ENCODE results near the gene TSPAN10. TPM values are rescaled to one million over a fixed set of nuclear protein-coding genes. Genes with fewer than 3 reads are reported as not detected.

The TSPAN10 gene
- total and polyA plus RNA-seq, 5 donors = 0.24 to 0.31 (median 0.27) TPM; not detected in 2

DNA sequence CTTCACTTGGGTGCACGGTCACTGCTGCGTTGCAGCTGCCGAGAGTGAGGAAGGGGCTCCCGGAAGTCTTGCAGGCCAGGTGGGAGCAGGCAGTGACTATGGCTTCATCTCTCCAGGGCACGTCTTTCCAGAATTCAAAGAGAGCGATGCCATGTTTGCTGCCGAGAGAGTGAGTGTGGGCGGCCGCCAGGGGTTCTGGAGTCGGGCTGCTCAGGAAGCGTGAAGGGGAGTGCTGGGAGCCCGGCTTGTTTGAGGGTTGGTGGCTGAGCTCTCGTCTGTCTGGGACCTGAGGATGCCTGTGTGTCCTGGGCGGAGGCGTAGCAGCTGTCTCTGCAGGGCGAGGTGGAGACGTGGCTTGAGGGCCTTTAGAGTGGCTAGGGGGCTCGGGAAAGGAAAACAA, 53.1 kb downstream of the TSPAN10 start:
- ATAC-seq (no peak), DNase-seq (no peak)
- no peak overlapping the region for H3K4me3 ChIP-seq (ENCODE audit: low read length)
- 85% methylated on average over 18 of the region's 18 CpGs for WGBS
- H3K9me3 ChIP-seq (ENCODE audit: control insufficient read depth, low read length) = no peaks in the 10 kb centered on the region
- H3K27me3 ChIP-seq (ENCODE audit: control insufficient read depth, insufficient read depth) = no peaks in the 10 kb centered on the region
- peaks cover 3% of the 10 kb centered on the region for H3K4me1 ChIP-seq (ENCODE audit: control insufficient read depth, insufficient read depth, low read length)
- intact Hi-C loops (cut with DNase I) = no loop called here
- no peak overlapping the region for H3K27ac ChIP-seq (ENCODE audit: low read length)

DNA sequence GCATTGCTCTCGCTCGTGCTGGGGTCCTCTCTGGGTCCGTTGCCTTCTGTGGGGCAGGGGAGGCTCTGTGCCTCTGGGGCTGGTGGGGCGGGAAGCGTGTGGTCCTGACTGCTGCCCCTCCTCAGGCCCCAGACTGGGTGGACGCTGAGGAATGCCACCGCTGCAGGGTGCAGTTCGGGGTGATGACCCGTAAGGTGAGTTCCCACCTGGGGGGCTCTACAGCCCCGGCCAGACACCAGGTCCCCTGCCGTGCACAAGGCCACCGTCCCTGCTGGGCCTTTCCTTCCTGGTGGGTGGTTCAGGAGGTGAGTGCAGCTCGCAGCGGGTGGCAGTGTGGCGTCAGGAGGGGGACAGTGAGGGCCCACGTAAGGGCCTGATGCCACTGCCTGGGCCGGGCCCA, 53.6 kb downstream of the TSPAN10 start:
- DNase-seq (no peak), ATAC-seq (no peak)
- no peaks in the 10 kb centered on the region for H3K9me3 ChIP-seq (ENCODE audit: control insufficient read depth, low read length)
- intact Hi-C loops (cut with DNase I) = no loop called here
- no peaks in the 10 kb centered on the region for H3K4me1 ChIP-seq (ENCODE audit: control insufficient read depth, insufficient read depth, low read length)
- H3K27ac ChIP-seq (ENCODE audit: low read length) = no peak overlapping the region
- H3K4me3 ChIP-seq (ENCODE audit: low read length) = no peak overlapping the region
- WGBS = 85% methylated on average over 17 of the region's 17 CpGs
- no peaks in the 10 kb centered on the region for H3K27me3 ChIP-seq (ENCODE audit: control insufficient read depth, insufficient read depth)

DNA sequence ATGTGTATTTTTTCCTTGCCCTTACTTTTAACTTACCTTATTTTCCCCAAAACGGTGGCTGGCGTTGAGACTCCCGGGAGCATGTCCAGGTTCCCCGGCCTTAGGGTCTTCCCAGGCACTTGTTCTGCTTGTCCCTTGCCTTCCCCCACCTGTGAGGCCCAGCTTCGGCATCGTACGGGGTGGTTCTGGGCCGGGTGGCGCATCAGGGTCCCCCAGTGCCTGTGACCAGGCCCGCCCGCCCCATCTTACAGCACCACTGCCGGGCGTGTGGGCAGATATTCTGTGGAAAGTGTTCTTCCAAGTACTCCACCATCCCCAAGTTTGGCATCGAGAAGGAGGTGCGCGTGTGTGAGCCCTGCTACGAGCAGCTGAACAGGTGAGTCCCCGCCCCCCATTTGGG, 54.2 kb downstream of the TSPAN10 start:
- no peak for DNase-seq
- Histone ChIP-seq H3K4me1 (ENCODE audit: control insufficient read depth, insufficient read depth, low read length) (no peaks in the 10 kb centered on the region), H3K27ac (ENCODE audit: low read length) (no peak overlapping the region), H3K9me3 (ENCODE audit: control insufficient read depth, low read length) (no peaks in the 10 kb centered on the region), H3K27me3 (ENCODE audit: control insufficient read depth, insufficient read depth) (no peaks in the 10 kb centered on the region), H3K4me3 (ENCODE audit: low read length) (no peak overlapping the region)
- WGBS = 92% methylated on average over 18 of the region's 18 CpGs
- ATAC-seq = no peak
- intact Hi-C loops (cut with DNase I) = no loop called here

DNA sequence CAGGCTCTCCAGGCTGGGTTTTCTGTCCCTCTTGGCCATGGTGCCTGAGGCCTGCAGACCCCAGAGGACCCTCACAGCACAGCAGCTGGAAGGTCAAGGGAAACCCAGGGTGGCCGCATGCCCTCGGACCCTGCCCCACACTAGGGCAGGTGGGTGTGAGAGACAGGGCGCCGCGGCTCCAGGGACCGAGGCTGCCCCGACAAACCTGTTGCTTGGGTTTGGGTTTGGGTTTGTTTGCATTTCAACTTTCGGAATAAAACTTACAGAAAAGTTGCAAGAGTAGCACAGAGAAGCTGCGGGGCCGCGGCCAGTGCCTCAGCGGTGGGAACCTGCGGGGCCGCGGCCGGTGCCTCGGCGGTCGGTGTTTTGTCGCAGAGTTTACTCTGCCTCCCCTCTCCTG, 54.6 kb downstream of the TSPAN10 start:
- no peaks in the 10 kb centered on the region for H3K4me1 ChIP-seq (ENCODE audit: control insufficient read depth, insufficient read depth, low read length)
- ATAC-seq = no peak
- no peak for DNase-seq
- H3K4me3 ChIP-seq (ENCODE audit: low read length) = no peak overlapping the region
- no peak overlapping the region for H3K27ac ChIP-seq (ENCODE audit: low read length)
- WGBS = 97% methylated on average over 20 of the region's 20 CpGs
- H3K27me3 ChIP-seq (ENCODE audit: control insufficient read depth, insufficient read depth) = no peaks in the 10 kb centered on the region
- no peaks in the 10 kb centered on the region for H3K9me3 ChIP-seq (ENCODE audit: control insufficient read depth, low read length)
- intact Hi-C loops (cut with DNase I) = no loop called here

DNA sequence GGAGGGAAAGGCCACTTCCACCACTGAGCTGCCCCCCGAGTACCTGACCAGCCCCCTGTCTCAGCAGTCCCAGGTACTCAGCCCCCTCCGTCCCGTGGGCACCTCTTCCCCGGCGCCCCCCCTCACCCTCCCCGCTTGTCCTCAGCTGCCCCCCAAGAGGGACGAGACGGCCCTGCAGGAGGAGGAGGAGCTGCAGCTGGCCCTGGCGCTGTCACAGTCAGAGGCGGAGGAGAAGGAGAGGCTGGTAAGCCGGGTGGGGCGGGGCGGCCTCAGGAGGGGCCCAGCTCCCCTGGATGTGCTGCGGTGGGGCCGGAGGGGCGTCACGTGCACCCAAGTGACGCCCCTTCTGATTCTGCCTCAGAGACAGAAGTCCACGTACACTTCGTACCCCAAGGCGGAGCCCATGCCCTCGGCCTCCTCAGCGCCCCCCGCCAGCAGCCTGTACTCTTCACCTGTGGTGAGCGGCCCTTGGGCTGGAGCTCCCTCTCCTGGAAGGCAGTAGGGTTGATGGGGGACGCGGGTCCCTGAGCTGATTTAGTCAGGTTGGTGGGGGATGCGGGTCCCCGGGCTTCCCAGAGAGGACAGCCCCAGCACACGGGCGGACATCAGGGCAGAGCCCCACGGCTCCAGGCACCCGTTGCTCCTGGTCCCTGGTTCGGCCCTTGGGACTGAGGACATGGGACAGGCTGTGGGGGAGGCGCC, 56.7 kb downstream of the TSPAN10 start:
- H3K9me3 ChIP-seq (ENCODE audit: control insufficient read depth, low read length) = no peaks in the 10 kb centered on the region
- H3K27ac ChIP-seq (ENCODE audit: low read length) = no peak overlapping the region
- no peak overlapping the region for H3K4me3 ChIP-seq (ENCODE audit: low read length)
- 85% methylated on average over 35 of the region's 35 CpGs for WGBS
- no peak for DNase-seq
- intact Hi-C loops (cut with DNase I) = no loop called here
- no peaks in the 10 kb centered on the region for H3K27me3 ChIP-seq (ENCODE audit: control insufficient read depth, insufficient read depth)
- no peak for ATAC-seq
- H3K4me1 ChIP-seq (ENCODE audit: control insufficient read depth, insufficient read depth, low read length) = peaks cover 2% of the 10 kb centered on the region

DNA sequence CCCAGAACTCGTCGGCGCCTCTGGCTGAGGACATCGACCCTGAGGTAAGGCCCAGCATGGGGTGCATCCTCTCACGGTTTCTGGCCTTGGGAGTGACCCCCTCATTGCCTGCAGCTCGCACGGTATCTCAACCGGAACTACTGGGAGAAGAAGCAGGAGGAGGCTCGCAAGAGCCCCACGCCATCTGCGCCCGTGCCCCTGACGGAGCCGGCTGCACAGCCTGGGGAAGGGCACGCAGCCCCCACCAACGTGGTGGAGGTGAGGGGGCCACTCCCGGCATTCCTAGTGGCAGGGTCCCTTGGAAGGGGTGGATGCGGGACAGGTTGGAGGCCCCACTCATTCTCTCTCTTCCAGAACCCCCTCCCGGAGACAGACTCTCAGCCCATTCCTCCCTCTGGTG, 57.8 kb downstream of the TSPAN10 start:
- DNase-seq = no peak
- Histone ChIP-seq H3K27me3 (ENCODE audit: control insufficient read depth, insufficient read depth) (no peaks in the 10 kb centered on the region), H3K4me1 (ENCODE audit: control insufficient read depth, insufficient read depth, low read length) (peaks cover 2% of the 10 kb centered on the region), H3K27ac (ENCODE audit: low read length) (no peak overlapping the region), H3K9me3 (ENCODE audit: control insufficient read depth, low read length) (no peaks in the 10 kb centered on the region), H3K4me3 (ENCODE audit: low read length) (no peak overlapping the region)
- 94% methylated on average over 19 of the region's 19 CpGs for WGBS
- ATAC-seq = no peak
- intact Hi-C loops (cut with DNase I) = no loop called here

DNA sequence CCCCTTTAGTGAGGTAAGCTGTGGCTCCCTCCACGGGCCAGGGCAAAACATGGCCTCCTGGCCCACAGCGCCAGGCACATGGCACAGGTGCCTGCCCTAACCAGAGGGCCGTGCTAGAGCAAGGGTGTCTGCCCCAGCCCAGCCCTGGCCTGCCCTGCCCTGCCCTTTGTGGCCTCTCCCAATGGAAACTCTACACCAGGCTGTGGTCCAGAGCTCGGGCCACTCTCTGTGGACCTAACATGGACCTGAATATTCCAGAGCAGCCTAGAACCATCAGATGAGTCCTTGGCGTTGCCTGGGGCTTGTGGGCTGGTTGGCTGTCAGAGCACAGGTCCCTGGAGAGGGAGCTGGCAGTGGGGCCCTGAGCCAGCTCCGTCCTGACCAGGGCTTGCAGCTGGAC, 58.2 kb downstream of the TSPAN10 start:
- Histone ChIP-seq H3K9me3 (ENCODE audit: control insufficient read depth, low read length) (no peaks in the 10 kb centered on the region), H3K4me3 (ENCODE audit: low read length) (no peak overlapping the region), H3K4me1 (ENCODE audit: control insufficient read depth, insufficient read depth, low read length) (peaks cover 2% of the 10 kb centered on the region), H3K27me3 (ENCODE audit: control insufficient read depth, insufficient read depth) (no peaks in the 10 kb centered on the region), H3K27ac (ENCODE audit: low read length) (no peak overlapping the region)
- DNase-seq (no peak), ATAC-seq (no peak)
- intact Hi-C loops (cut with DNase I) = no loop called here
- 80% methylated on average over 6 of the region's 6 CpGs for WGBS

DNA sequence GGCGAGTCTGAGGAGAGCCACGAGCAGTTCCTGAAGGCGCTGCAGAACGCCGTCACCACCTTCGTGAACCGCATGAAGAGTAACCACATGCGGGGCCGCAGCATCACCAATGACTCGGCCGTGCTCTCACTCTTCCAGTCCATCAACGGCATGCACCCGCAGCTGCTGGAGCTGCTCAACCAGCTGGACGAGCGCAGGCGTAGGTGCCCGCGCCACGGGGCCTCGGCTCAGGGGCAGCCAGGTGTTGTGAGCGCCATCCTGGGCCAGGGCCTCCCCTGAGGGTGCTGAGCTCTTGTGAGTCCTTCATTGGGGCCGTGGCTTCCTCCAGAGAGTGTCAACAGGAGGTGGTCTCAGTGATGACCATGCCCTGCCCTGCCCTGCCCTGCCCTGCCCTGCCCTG, 58.8 kb downstream of the TSPAN10 start:
- no peaks in the 10 kb centered on the region for H3K27me3 ChIP-seq (ENCODE audit: control insufficient read depth, insufficient read depth)
- DNase-seq (no peak), ATAC-seq (peak in 1 of 2 donors; percentile 3)
- no peak overlapping the region for H3K4me3 ChIP-seq (ENCODE audit: low read length)
- H3K4me1 ChIP-seq (ENCODE audit: control insufficient read depth, insufficient read depth, low read length) = peaks cover 2% of the 10 kb centered on the region
- 91% methylated on average over 22 of the region's 22 CpGs for WGBS
- H3K9me3 ChIP-seq (ENCODE audit: control insufficient read depth, low read length) = no peaks in the 10 kb centered on the region
- H3K27ac ChIP-seq (ENCODE audit: low read length) = no peak overlapping the region
- intact Hi-C loops (cut with DNase I) = no loop called here

DNA sequence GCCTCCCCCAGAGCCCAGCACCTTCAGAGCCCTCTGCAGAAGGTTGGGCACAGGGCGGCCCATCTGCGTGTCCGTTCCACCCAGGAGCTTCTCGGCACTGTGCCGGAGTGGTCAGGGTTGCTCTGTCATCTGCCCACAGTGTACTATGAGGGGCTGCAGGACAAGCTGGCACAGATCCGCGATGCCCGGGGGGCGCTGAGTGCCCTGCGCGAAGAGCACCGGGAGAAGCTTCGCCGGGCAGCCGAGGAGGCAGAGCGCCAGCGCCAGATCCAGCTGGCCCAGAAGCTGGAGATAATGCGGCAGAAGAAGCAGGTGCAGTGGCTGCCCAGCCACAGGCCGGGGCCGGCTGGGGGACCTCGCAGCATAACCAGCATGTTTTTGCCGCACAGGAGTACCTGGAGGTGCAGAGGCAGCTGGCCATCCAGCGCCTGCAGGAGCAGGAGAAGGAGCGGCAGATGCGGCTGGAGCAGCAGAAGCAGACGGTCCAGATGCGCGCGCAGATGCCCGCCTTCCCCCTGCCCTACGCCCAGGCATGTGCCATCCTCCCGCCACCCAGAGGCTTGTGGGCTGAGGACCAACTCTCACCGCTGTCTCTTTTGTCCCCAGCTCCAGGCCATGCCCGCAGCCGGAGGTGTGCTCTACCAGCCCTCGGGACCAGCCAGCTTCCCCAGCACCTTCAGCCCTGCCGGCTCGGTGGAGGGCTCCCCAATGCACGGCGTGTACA, 59.4 kb downstream of the TSPAN10 start:
- Histone ChIP-seq H3K27me3 (ENCODE audit: control insufficient read depth, insufficient read depth) (no peaks in the 10 kb centered on the region), H3K4me1 (ENCODE audit: control insufficient read depth, insufficient read depth, low read length) (peaks cover 2% of the 10 kb centered on the region), H3K4me3 (ENCODE audit: low read length) (no peak overlapping the region), H3K27ac (ENCODE audit: low read length) (no peak overlapping the region), H3K9me3 (ENCODE audit: control insufficient read depth, low read length) (no peaks in the 10 kb centered on the region)
- intact Hi-C loops (cut with DNase I) = no loop called here
- DNase-seq = no peak
- 88% methylated on average over 40 of the region's 40 CpGs for WGBS
- peak in 1 of 2 donors; percentile 5 for ATAC-seq

DNA sequence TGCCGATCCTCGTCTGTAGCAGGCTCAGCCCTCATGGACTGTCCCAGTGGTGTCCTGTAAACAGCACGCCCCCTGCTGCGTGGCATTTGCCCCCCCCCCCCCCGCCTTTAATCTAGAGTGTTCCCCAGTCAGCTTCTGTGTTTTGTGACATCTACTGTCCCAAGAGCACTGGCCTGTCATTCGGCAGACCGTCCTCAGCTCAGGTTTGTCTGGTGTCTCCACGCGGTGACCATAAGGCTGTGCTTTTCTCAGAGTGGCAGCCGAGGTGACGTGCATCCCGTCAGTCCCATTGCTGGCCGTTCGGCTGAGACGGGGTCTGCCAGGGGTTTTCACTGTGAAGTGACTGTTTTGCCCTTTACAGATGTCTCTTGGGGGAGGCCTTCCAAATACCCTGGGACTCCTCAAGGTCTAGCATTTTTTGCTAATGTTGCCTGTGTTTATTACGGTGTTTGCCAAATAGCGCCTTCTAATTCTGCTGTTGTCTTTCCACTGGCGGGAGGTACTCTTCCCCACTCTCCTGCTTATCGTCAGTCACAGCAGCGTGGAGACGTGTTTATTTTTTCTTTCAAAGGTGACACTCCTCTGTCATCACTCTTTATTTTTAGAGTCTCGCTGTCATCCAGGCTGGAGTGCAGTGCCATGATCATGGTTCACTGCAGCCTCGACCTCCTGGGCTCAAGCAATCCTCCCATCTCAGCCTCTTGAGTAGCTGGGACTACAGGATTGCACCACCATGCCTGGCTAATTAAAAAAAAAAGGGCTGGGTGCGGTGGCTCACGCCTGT, 60.5 kb downstream of the TSPAN10 start:
- H3K4me3 ChIP-seq (ENCODE audit: low read length) = no peak overlapping the region

More for the DNA sequence above, 60.5 kb downstream of the TSPAN10 start:
- Histone ChIP-seq H3K27ac (ENCODE audit: low read length) (peak overlapping the region; percentile 69), H3K27me3 (ENCODE audit: control insufficient read depth, insufficient read depth) (no peaks in the 10 kb centered on the region), H3K4me1 (ENCODE audit: control insufficient read depth, insufficient read depth, low read length) (peaks cover 4% of the 10 kb centered on the region), H3K9me3 (ENCODE audit: control insufficient read depth, low read length) (no peaks in the 10 kb centered on the region)
- WGBS = 65% methylated on average over 25 of the region's 25 CpGs
- DNase-seq (peak in 1 of 3 donors; percentile 48), ATAC-seq (peak in 1 of 2 donors; percentile 1)
- intact Hi-C loops (cut with DNase I) = no loop called here

All from right cardiac atrium (tissue), 5 donors.